ENCODE measurements around the gene FOXO1.

Gene FOXO1

DNA sequence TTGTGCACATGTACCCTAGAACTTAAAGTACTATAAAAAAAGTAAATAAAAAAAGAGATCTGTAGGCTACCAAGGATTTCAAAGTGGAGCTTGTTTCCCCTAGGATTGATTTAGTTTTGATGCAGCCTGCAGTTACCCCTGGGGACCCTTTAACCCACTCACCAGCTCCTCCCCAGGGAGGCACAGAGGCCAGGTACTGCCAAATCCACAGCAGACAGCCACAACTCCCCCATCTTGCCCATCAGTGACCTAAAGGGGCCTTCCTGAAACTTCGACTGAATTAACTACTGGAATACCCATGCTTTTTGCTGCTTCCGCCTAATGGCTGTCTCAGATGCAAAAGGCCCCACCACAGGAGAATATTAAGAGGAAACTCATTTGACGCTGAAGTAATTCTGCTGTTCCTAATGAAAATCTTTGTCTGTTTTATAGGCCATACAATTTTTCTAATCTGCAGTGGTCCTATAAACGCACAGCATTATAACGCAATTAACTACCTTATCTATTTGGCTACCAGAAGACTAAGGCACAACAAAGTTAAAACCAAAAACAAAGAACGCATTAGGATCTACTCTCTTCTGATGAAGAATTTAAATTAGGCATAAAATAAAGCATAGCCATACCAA lies 95.0 kb downstream of the FOXO1 start:
- DNase-seq (ENCODE audit: low spot score), result no peak
- CTCF ChIA-PET, result interaction anchor here (0.6 kb wide), 1 partner anchor 34 kb away, joined by 3 read pairs; no protein-coding TSS in a partner anchor
- TF ChIP-seq, protein P1, sequence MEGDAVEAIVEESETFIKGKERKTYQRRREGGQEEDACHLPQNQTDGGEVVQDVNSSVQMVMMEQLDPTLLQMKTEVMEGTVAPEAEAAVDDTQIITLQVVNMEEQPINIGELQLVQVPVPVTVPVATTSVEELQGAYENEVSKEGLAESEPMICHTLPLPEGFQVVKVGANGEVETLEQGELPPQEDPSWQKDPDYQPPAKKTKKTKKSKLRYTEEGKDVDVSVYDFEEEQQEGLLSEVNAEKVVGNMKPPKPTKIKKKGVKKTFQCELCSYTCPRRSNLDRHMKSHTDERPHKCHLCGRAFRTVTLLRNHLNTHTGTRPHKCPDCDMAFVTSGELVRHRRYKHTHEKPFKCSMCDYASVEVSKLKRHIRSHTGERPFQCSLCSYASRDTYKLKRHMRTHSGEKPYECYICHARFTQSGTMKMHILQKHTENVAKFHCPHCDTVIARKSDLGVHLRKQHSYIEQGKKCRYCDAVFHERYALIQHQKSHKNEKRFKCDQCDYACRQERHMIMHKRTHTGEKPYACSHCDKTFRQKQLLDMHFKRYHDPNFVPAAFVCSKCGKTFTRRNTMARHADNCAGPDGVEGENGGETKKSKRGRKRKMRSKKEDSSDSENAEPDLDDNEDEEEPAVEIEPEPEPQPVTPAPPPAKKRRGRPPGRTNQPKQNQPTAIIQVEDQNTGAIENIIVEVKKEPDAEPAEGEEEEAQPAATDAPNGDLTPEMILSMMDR (conservative IDR thresholded peaks at IDR 0.05; ENCODE audit: low read depth), result no peak
- POLR2A ChIA-PET (ENCODE audit: low non-redundant PET), result no interaction called here
- no peak overlapping the region for H3K27ac ChIP-seq

DNA sequence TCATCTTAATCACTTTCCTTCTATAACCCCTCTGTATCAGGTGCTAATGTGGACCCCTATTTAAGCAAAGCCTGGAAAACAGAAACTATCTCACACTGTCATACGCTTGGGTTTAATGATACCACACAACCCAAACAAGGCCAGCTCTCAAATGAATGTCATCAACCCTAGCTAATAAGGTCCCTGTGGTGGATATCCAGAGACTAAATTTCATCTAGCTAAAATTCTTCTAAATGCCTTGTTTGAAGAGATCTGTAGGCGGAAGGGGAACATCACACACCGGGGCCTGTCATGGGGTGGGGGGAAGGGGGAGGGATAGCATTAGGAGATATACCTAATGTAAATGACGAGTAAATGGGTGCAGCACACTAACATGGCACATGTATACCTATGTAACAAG lies 95.5 kb downstream of the FOXO1 start:
- H3K27ac ChIP-seq, result no peak overlapping the region
- POLR2A ChIA-PET (ENCODE audit: low non-redundant PET), result no interaction called here

DNA sequence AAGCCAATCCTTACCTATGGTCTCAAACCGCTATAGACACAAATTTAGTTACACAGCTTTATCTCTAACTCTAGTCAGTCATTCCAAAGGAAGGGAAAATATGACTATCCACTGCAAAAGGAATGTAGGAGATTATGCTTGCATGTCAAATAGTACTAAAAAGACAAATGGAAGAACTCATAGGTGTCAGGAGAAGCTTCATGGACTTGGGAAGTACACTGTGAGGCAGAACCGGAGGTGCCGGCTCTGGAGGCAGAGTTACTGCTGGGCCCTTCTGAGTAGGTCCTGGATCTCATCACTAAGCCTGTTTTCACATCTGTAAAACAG lies 97.5 kb downstream of the FOXO1 start:
- H3K27ac ChIP-seq, result no peak overlapping the region
- POLR2A ChIA-PET (ENCODE audit: low non-redundant PET), result no interaction called here
- no peak for DNase-seq (ENCODE audit: low spot score)
- CTCF ChIA-PET, result interaction anchor here (0.8 to 1.1 kb wide), 2 partner anchors 10 to 499 kb away, joined by 3 read pairs; no protein-coding TSS in a partner anchor
- TF ChIP-seq, protein P1 (conservative IDR thresholded peaks at IDR 0.05; ENCODE audit: low read depth), result no peak

More for the DNA sequence above, 95.5 kb downstream of the FOXO1 start:
- TF ChIP-seq, protein P1 (conservative IDR thresholded peaks at IDR 0.05; ENCODE audit: low read depth), result no peak
- DNase-seq (ENCODE audit: low spot score), result no peak
- CTCF ChIA-PET, result interaction anchor here (0.6 kb wide), 1 partner anchor 33 kb away, joined by 3 read pairs; no protein-coding TSS in a partner anchor

DNA sequence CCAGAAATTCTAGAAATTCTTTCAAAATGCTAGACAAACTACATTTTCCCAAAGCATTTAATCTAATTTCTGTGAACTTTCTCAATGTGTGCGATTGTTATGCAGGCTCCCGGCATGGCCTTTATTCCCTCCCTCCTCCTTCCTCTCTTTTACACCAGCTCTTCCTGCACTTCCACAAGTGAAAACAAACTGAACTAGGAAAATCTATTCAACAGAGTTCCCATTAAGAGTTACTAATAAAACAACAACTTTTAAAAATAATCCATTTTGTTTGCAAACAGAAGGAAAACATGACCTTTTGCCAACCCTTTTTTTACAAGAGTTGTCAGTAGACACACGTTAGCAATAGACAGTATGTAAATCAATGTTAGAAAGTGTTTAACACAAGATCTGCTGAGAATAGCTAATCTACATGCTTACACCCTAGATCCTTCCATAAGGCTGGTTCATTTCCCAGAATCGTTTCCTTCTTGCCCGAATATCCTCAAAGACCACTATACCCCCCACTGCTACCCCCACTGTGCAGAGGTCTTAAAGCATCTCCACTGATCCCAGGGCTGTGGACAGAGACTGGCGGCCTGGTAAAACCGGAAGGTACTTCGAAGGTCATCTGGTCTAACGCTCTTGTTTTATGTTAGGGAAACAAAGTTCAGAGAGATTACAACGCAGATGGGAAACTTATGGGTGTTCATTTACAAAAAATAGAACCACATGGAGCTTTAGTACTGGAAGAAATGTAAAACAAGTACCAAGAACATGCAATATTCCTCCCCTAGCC lies 98.0 kb downstream of the FOXO1 start:
- ChIA-PET CTCF (interaction anchor here (0.6 to 1.1 kb wide), 3 partner anchors 11 to 499 kb away, joined by 3 read pairs; no protein-coding TSS in a partner anchor), POLR2A (ENCODE audit: low non-redundant PET) (no interaction called here)
- TF ChIP-seq, protein P1 (conservative IDR thresholded peaks at IDR 0.05; ENCODE audit: low read depth), result no peak
- no peak overlapping the region for H3K27ac ChIP-seq
- DNase-seq (ENCODE audit: low spot score), result no peak

DNA sequence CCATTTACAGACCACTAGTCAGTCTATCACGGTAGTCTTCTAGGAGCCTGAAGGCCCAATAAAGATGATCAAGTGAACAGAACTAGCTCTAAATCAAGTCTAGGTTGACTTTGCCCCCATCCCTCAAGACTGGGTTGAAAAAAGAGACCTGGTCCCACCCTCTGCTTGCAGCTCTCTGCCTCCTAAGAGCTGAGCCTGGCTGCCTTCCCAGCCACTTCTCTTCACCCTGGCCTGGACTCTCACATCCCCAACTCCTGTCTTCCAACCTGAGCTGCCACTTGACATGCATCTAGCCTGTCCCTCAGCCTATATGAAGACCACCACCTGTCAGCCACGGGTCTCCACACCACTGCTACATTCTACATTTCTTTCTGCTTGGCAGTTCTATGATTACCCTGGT lies 99.6 kb downstream of the FOXO1 start:
- TF ChIP-seq, protein P1 (conservative IDR thresholded peaks at IDR 0.05; ENCODE audit: low read depth), result no peak
- ChIA-PET POLR2A (ENCODE audit: low non-redundant PET) (no interaction called here), CTCF (no interaction called here)
- H3K27ac ChIP-seq, result no peak overlapping the region
- no peak for DNase-seq (ENCODE audit: low spot score)

DNA sequence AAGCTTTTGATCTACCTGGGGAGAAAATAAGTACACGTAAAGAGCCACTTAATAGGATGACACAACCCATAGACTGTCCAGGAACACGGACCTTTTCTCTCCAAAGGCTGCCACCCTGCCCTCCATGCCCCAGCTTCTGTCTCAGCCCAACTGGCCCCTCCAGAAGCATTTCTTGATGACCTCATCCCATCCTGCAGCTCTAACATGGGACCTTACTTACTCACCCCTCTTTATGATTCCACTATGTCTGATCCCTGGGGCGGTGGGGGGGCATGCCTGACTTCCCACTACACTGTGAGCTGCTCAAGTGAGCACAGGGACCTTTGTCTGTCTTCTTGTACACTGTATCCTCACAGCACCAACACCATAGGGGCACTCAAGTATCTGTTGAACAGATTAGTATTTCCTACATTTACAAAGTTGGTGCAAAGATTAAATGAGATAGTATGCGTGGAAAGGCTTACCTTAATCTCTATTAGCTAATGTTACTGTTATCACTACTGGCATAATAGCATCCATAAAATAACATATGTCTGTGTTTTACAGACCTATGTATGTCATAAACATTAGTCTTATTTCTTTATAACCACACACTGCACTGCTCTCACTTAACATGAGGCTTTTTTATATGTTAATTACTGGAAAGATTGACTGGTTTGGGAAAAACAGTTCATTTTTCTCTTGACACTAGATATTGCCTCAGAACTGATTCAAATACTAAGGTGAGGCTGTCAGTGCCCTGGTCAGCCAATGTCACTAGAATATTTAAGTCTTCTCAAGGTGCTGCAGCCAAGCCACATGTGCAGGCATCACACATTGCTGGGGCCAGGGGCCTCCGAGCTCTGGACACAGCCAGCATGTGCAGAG lies 100.9 kb downstream of the FOXO1 start:
- POLR2A ChIA-PET (ENCODE audit: low non-redundant PET), result no interaction called here
- TF ChIP-seq, protein P1 (conservative IDR thresholded peaks at IDR 0.05; ENCODE audit: low read depth), result no peak
- no peak for DNase-seq (ENCODE audit: low spot score)
- CTCF ChIA-PET, result no interaction called here
- no peak overlapping the region for H3K27ac ChIP-seq
